H1 (cell line): ENCODE results near the gene CCDC137. TPM values are rescaled to one million over a fixed set of nuclear protein-coding genes. Genes with fewer than 3 reads are reported as not detected.

Source experiments
- CTCF ChIA-PET: fragments of 300-600 bp; sonication (Branson Sonifier 250); formaldehyde crosslinking; loops from one replicate; lab custom pipeline; 2021; ENCODE audit not compliant: partially characterized antibody; lab: Charles Lee
- POLR2A ChIA-PET: fragments of 300-600 bp; sonication (Branson Sonifier 250); formaldehyde crosslinking; loops from one replicate; lab custom pipeline; 2021; ENCODE audit warnings: inconsistent platforms; ENCODE audit not compliant: partially characterized antibody; lab: Charles Lee
- DNase-seq, 2 experiments: peaks; one replicate each; pipeline versions ENCODE4 v3.0.0 to v3.0.0-alpha.2; 2010 to 2022; ENCODE audit warnings: low spot score in 2 of 2, low read depth in 1 of 2, mixed read lengths in 1 of 2
- FAIRE-seq: peaks from 2 replicates; lab custom pipeline; 2011; peaks lifted over from hg19 to GRCh38; lab: Jason Lieb, UNC
- H2AFZ ChIP-seq: 2 replicates; pipeline ENCODE4 v1.8.1; 2012; ENCODE audit warnings: low read length, inconsistent platforms
- H2AK5ac ChIP-seq: 2 replicates; pipeline ENCODE4 v1.6.1; 2013; ENCODE audit warnings: low read depth, low read length
- H2BK120ac ChIP-seq: replicated peaks from 2 replicates; pipeline ENCODE3; 2013; ENCODE audit warnings: low read depth, low read length, inconsistent platforms
- H2BK12ac ChIP-seq: 2 replicates; pipeline ENCODE4 v1.6.1; 2013; ENCODE audit warnings: low read depth, low read length
- H2BK15ac ChIP-seq: 2 replicates; pipeline ENCODE4 v1.6.1; 2013; ENCODE audit warnings: low read length
- H2BK20ac ChIP-seq: 2 replicates; pipeline ENCODE4 v1.6.1; 2013; ENCODE audit warnings: low read length
- H2BK5ac ChIP-seq: 2 replicates; pipeline ENCODE4 v1.6.1; 2013; ENCODE audit warnings: low read depth, low read length
- H3K14ac ChIP-seq: 2 replicates; pipeline ENCODE4 v1.6.1; 2013; ENCODE audit warnings: inconsistent platforms; ENCODE audit not compliant: insufficient read length
- H3K18ac ChIP-seq: 2 replicates; pipeline ENCODE4 v1.6.1; 2013; ENCODE audit warnings: low read length; ENCODE audit errors: extremely low read depth
- H3K23ac ChIP-seq: 2 replicates; pipeline ENCODE4 v1.6.1; 2013; ENCODE audit warnings: inconsistent platforms; ENCODE audit not compliant: insufficient read length
- H3K23me2 ChIP-seq: 2 replicates; pipeline ENCODE4 v1.6.1; 2013; ENCODE audit warnings: low read depth, low read length
- H3K27ac ChIP-seq: 2 replicates; pipeline ENCODE4 v1.6.1; 2011; ENCODE audit warnings: low read depth, low read length, inconsistent platforms
- H3K27me3 ChIP-seq, 4 experiments: replicated peaks in 1 of 4; 1 replicate in 1 of 4; 2 replicates in 3 of 4; pipeline versions ENCODE4 v1.6.1 to v1.8.1; 2011 to 2013; ENCODE audit warnings: low read length in 3 of 4, mild to moderate bottlenecking in 3 of 4, inconsistent platforms in 2 of 4, mixed read lengths in 2 of 4, moderate library complexity in 1 of 4; ENCODE audit not compliant: control insufficient read depth in 3 of 4, insufficient read depth in 3 of 4; ENCODE audit errors: extremely low read depth in 1 of 4
- H3K36me3 ChIP-seq, 4 experiments: 2 replicates each; pipeline versions ENCODE4 v1.6.1 to v1.8.1; 2011 to 2013; ENCODE audit warnings: mild to moderate bottlenecking in 4 of 4, low read length in 3 of 4, moderate library complexity in 2 of 4, control low read depth in 1 of 4, inconsistent platforms in 1 of 4; ENCODE audit not compliant: insufficient read depth in 4 of 4, control insufficient read depth in 2 of 4
- H3K4ac ChIP-seq: replicated peaks from 2 replicates; pipeline ENCODE3; 2013; ENCODE audit warnings: low read length, low read depth, mixed read lengths, inconsistent platforms; ENCODE audit not compliant: insufficient read length
- H3K4me1 ChIP-seq, 4 experiments: replicated peaks in 1 of 4; 1 replicate in 1 of 4; 2 replicates in 3 of 4; pipeline versions ENCODE4 v1.6.1 to v1.8.1; 2011 to 2013; ENCODE audit warnings: low read length in 3 of 4, inconsistent platforms in 2 of 4, mixed read lengths in 1 of 4; ENCODE audit not compliant: insufficient read depth in 4 of 4, control insufficient read depth in 3 of 4
- H3K4me2 ChIP-seq, 2 experiments: 2 replicates each; pipeline versions ENCODE4 v1.6.1 to v1.8.1; 2011 to 2013; ENCODE audit warnings: low read depth in 2 of 2, low read length in 2 of 2, control low read depth in 1 of 2, inconsistent platforms in 1 of 2, mild to moderate bottlenecking in 1 of 2; ENCODE audit not compliant: insufficient read depth in 1 of 2
- H3K4me3 ChIP-seq, 4 experiments: fragments of 200-600, 300-600 bp in 1 of 4; sonication (generic), shearing (Covaris generic), sonication (Bioruptor Twin) in 1 of 4; 2 replicates each; pipeline versions ENCODE4 v1.5.1 to v1.8.1; 2011 to 2016; ENCODE audit warnings: low read length in 4 of 4, low read depth in 3 of 4, control low read depth in 2 of 4, inconsistent platforms in 2 of 4, mild to moderate bottlenecking in 2 of 4, mixed read lengths in 1 of 4, moderate library complexity in 1 of 4; ENCODE audit not compliant: insufficient read depth in 2 of 4; ENCODE audit errors: extremely low read depth in 1 of 4
- H3K56ac ChIP-seq: replicated peaks from 2 replicates; pipeline ENCODE3; 2013; ENCODE audit warnings: low read depth, mild to moderate bottlenecking, mixed read lengths, low read length, inconsistent platforms; ENCODE audit not compliant: insufficient read length
- H3K79me1 ChIP-seq: 2 replicates; pipeline ENCODE4 v1.6.1; 2013; ENCODE audit warnings: low read depth, low read length, control low read depth
- H3K79me2 ChIP-seq, 2 experiments: 2 replicates each; pipeline versions ENCODE4 v1.6.1 to v1.8.1; 2012 to 2013; ENCODE audit warnings: low read length in 2 of 2, mild to moderate bottlenecking in 2 of 2, inconsistent platforms in 1 of 2; ENCODE audit not compliant: insufficient read depth in 2 of 2, control insufficient read depth in 1 of 2
- H3K9ac ChIP-seq, 4 experiments: replicated peaks in 1 of 4; 1 replicate in 1 of 4; 2 replicates in 3 of 4; pipeline versions ENCODE4 v1.6.1 to v1.8.1; 2011 to 2013; ENCODE audit warnings: low read depth in 3 of 4, low read length in 3 of 4, control low read depth in 2 of 4, mild to moderate bottlenecking in 2 of 4, moderate library complexity in 2 of 4, inconsistent platforms in 1 of 4; ENCODE audit errors: extremely low read depth in 1 of 4
- H3K9me3 ChIP-seq, 2 experiments: 2 replicates each; pipeline versions ENCODE4 v1.6.1 to v1.8.1; 2012 to 2013; ENCODE audit warnings: mild to moderate bottlenecking in 2 of 2, moderate library complexity in 2 of 2, control low read depth in 1 of 2, inconsistent platforms in 1 of 2, low read depth in 1 of 2, low read length in 1 of 2, mixed read lengths in 1 of 2; ENCODE audit not compliant: insufficient read depth in 2 of 2
- H4K20me1 ChIP-seq, 2 experiments: replicated peaks in 1 of 2; 2 replicates each; pipeline versions ENCODE3 to v1.8.1; 2011 to 2013; ENCODE audit warnings: inconsistent platforms in 2 of 2, low read length in 2 of 2, mild to moderate bottlenecking in 1 of 2; ENCODE audit not compliant: insufficient read depth in 2 of 2, control insufficient read depth in 1 of 2
- H4K5ac ChIP-seq: 2 replicates; pipeline ENCODE4 v1.6.1; 2013; ENCODE audit warnings: low read length, low read depth, mixed read lengths, inconsistent platforms; ENCODE audit not compliant: insufficient read length
- H4K8ac ChIP-seq: 2 replicates; pipeline ENCODE4 v1.8.0; 2013; ENCODE audit warnings: mild to moderate bottlenecking, moderate library complexity, low read length, inconsistent platforms; ENCODE audit not compliant: insufficient read depth; ENCODE audit errors: extremely low read depth
- H4K91ac ChIP-seq: replicated peaks from 2 replicates; pipeline ENCODE3; 2013; ENCODE audit warnings: low read length, mixed read lengths, inconsistent platforms; ENCODE audit not compliant: insufficient read length
- ATF3 ChIP-seq: IDR thresholded peaks from 2 replicates; pipeline ENCODE4 v1.6.1; 2011; ENCODE audit warnings: low read depth, mild to moderate bottlenecking, low read length; ENCODE audit not compliant: insufficient read depth
- BRCA1 ChIP-seq: IDR thresholded peaks from 2 replicates; pipeline ENCODE4 v1.6.1; 2012; ENCODE audit warnings: low read depth, low read length, improper control_type of control experiment
- CHD2 ChIP-seq: IDR thresholded peaks from 2 replicates; pipeline ENCODE4 v1.6.1; 2012; ENCODE audit warnings: low read length, improper control_type of control experiment
- EP300 ChIP-seq, 2 experiments: IDR thresholded peaks; 1 replicate in 1 of 2; 2 replicates in 1 of 2; pipeline ENCODE4 v1.6.1; 2011 to 2012; ENCODE audit warnings: low read depth in 2 of 2, low read length in 2 of 2, mild to moderate bottlenecking in 2 of 2, borderline replicate concordance in 1 of 2, inconsistent platforms in 1 of 2, moderate library complexity in 1 of 2
- FOSL1 ChIP-seq: IDR thresholded peaks from 2 replicates; pipeline ENCODE4 v1.6.1; 2011; ENCODE audit warnings: mild to moderate bottlenecking, low read depth, low read length, moderate library complexity; ENCODE audit not compliant: insufficient read depth
- POU5F1 ChIP-seq: IDR thresholded peaks from 2 replicates; pipeline ENCODE4 v1.6.1; 2011; ENCODE audit warnings: low read depth, mild to moderate bottlenecking, low read length, moderate library complexity
- RAD21 ChIP-seq, 2 experiments: IDR thresholded peaks in 1 of 2; conservative IDR thresholded peaks in 1 of 2; 2 replicates each; pipeline ENCODE4 v1.6.1; 2011; ENCODE audit warnings: low read depth in 2 of 2, low read length in 2 of 2, improper control_type of control experiment in 1 of 2, inconsistent platforms in 1 of 2, mild to moderate bottlenecking in 1 of 2, moderate library complexity in 1 of 2
- RNF2 ChIP-seq: fragments of 200-900, 300-1000 bp; sonication (generic); IDR thresholded peaks from 2 replicates; pipeline ENCODE4 v1.7.1; 2016; ENCODE audit warnings: borderline replicate concordance, low read depth, mild to moderate bottlenecking, antibody characterized with exemption, low read length; ENCODE audit not compliant: poor library complexity, severe bottlenecking; ENCODE audit errors: missing control alignments
- SIN3A ChIP-seq, 2 experiments: IDR thresholded peaks in 1 of 2; conservative IDR thresholded peaks in 1 of 2; 2 replicates each; pipeline ENCODE4 v1.6.1; 2011 to 2012; ENCODE audit warnings: low read length in 2 of 2, improper control_type of control experiment in 1 of 2, low read depth in 1 of 2, mild to moderate bottlenecking in 1 of 2
- SP1 ChIP-seq: IDR thresholded peaks from 2 replicates; pipeline ENCODE4 v1.6.1; 2011; ENCODE audit warnings: low read depth, low read length
- TCF12 ChIP-seq: IDR thresholded peaks from 2 replicates; pipeline ENCODE4 v1.6.1; 2011; ENCODE audit warnings: low read depth, mild to moderate bottlenecking, low read length
- TEAD4 ChIP-seq: IDR thresholded peaks from 2 replicates; pipeline ENCODE4 v1.6.1; 2012; ENCODE audit warnings: low read depth, low read length, inconsistent platforms, mixed read lengths
- WGBS, 2 experiments: shearing (Covaris generic) in 1 of 2; methylation state at CpG; one replicate each; pipeline versions ENCODE4 v1.1.6 to v1.1.7; 2013 to 2015; ENCODE audit warnings: low lambda C conversion rate in 2 of 2, mixed read lengths in 2 of 2, inconsistent platforms in 1 of 2, low coverage in 1 of 2, missing lambda C conversion rate in 1 of 2; ENCODE audit not compliant: insufficient replicate concordance in 2 of 2, insufficient coverage in 1 of 2, insufficient read length in 1 of 2; ENCODE audit errors: extremely low coverage in 1 of 2, missing lambda C conversion rate in 1 of 2; 5-methylcytosine and 5-hydroxymethylcytosine counted together
- polyA plus RNA-seq, 7 experiments: library from polyadenylated mRNA; depleted of rRNA in 3 of 7; stranded (reverse) in 5 of 7; unstranded in 2 of 7; fragments of >200 nt in 5 of 7; fragments of 200-250 nt in 2 of 7; gene quantifications; 1 replicate in 5 of 7; 2 replicates in 1 of 7; 4 replicates in 1 of 7; pipeline versions ENCODE4 v1.2.1 to v1.2.3, GENCODE V29; 2011 to 2013; ENCODE audit warnings: missing spikeins in 2 of 7, mixed read lengths in 2 of 7
- total RNA-seq: library from RNA; stranded (reverse); fragmentation: NEBNext Ultra II Directional; extraction: Animal tissue kit (Norgen Biotek cat#: 25700); gene quantifications from 2 replicates; pipeline ENCODE4 v1.2.1, GENCODE V29; 2021

The CCDC137 gene
- total and polyA plus RNA-seq, 2 of the 8 experiments (the other 6 are each of a cell fraction or from before 2014, with no cell fraction given): 17.6 to 38.6 TPM

GRCh38 chr17:81644496-81644895 lies 22.0 kb upstream of the CCDC137 start:
- Histone ChIP-seq H2BK12ac (no peak overlapping the region), H3K9me3 (no peaks in the 10 kb centered on the region), H2BK15ac (no peak overlapping the region), H3K56ac (no peak overlapping the region), H3K18ac (no peak overlapping the region), H3K36me3 (peaks cover 0 to 3% (median 1%) of the 10 kb centered on the region in 4 experiments; a peak in 3 of 8 replicates), H3K79me1 (peaks cover 3% of the 10 kb centered on the region; the same call in 1 of the 2 replicates), H3K23ac (no peak overlapping the region), H3K4me1 (peaks cover 0 to 14% (median 1%) of the 10 kb centered on the region in 4 experiments; a peak in 4 of 7 replicates), H4K5ac (no peak overlapping the region), H3K4me2 (no peak overlapping the region), H4K91ac (no peak overlapping the region), H2BK5ac (no peak overlapping the region), H3K27me3 (peaks cover 2 to 15% (median 9%) of the 10 kb centered on the region in 4 experiments; a peak in 5 of 7 replicates), H3K27ac (no peak overlapping the region), H3K14ac (no peak overlapping the region), H3K23me2 (peaks cover 10% of the 10 kb centered on the region), H2BK20ac (no peak overlapping the region), H3K9ac (no peak overlapping the region), H2AK5ac (no peak overlapping the region), H2BK120ac (no peak overlapping the region), H4K20me1 (no peaks in the 10 kb centered on the region), H4K8ac (peak overlapping the region; percentile 65; the same call in 1 of the 2 replicates), H3K79me2 (no peaks in the 10 kb centered on the region), H2AFZ (no peak overlapping the region), H3K4ac (no peak overlapping the region), H3K4me3 (no peak overlapping the region)
- ChIA-PET POLR2A (interaction anchor here (1.1 to 1.5 kb wide), 2 partner anchors 14 to 131 kb away, joined by 3 read pairs; no protein-coding TSS in a partner anchor), CTCF (interaction anchor here (0.6 to 1.1 kb wide), 2 partner anchors 16 to 43 kb away, joined by 3 read pairs; no protein-coding TSS in a partner anchor)
- DNase-seq: no peak
- FAIRE-seq: no peak
- 94% methylated on average over 10 of the region's 15 CpGs; no CpG with 5 or more reads in 1 of the 2 experiments for WGBS, 2 experiments
- TF ChIP-seq POU5F1 (no peak), RNF2 (no peak), RAD21 (IDR thresholded peaks at IDR 0.05 in 1 of 2, conservative IDR thresholded peaks at IDR 0.05 in 1 of 2; ENCODE audit: low read depth in 2 of 2, low read length in 2 of 2) (no peak), TCF12 (no peak), SIN3A (conservative IDR thresholded peaks at IDR 0.05 in 1 of 2, IDR thresholded peaks at IDR 0.05 in 1 of 2; ENCODE audit: low read depth in 1 of 2, low read length in 2 of 2) (no peak), BRCA1 (no peak), TEAD4 (no peak), ATF3 (no peak), EP300 (IDR thresholded peaks at IDR 0.05; ENCODE audit: borderline replicate concordance in 1 of 2, low read depth in 2 of 2, low read length in 2 of 2) (no peak), FOSL1 (no peak), CHD2 (no peak), SP1 (no peak)
